Nephron progenitor cell (in vitro differentiated cells): Measurements from ENCODE around the gene SRP68.

Experiments used
- DNase-seq: peaks from one replicate; pipeline ENCODE4 v3.0.0; 2021
- H3K27ac Mint-ChIP-seq: 2 replicates; pipeline ENCODE4 v1.8.0; 2021; ENCODE audit warnings: mild to moderate bottlenecking, moderate library complexity, mixed read lengths
- H3K27me3 Mint-ChIP-seq: 2 replicates; pipeline ENCODE4 v1.8.0; 2021; ENCODE audit warnings: mild to moderate bottlenecking, low read depth, mixed read lengths; ENCODE audit not compliant: poor library complexity
- H3K36me3 Mint-ChIP-seq: 2 replicates; pipeline ENCODE4 v1.8.0; 2021; ENCODE audit warnings: low read depth, mixed read lengths
- H3K4me1 Mint-ChIP-seq: 2 replicates; pipeline ENCODE4 v1.8.0; 2021; ENCODE audit warnings: mixed read lengths
- H3K4me3 Mint-ChIP-seq: 2 replicates; pipeline ENCODE4 v1.8.0; 2021; ENCODE audit warnings: mild to moderate bottlenecking, moderate library complexity, mixed read lengths
- H3K9me3 Mint-ChIP-seq: 2 replicates; pipeline ENCODE4 v1.8.0; 2021; ENCODE audit warnings: mild to moderate bottlenecking, moderate library complexity, mixed read lengths
- CTCF ChIP-seq: fragments of 200-600 bp; sonication (generic); IDR thresholded peaks from 2 replicates; pipeline ENCODE4 v1.5.0; 2021; ENCODE audit warnings: antibody characterized with exemption

SRP68 gene

GRCh38 chr17:76072148-76072858 is at the start of gene SRP68:
Gene SRP68, minus strand, starts transcription at chr17:76072517. Its CDS starts 26 bp downstream, at chr17:76072491.
- H3K4me3 Mint-ChIP-seq, result peak within 1 kb of the TSS; percentile 95
- H3K4me1 Mint-ChIP-seq, result peaks cover 49% of the 10 kb centered on the region

DNA sequence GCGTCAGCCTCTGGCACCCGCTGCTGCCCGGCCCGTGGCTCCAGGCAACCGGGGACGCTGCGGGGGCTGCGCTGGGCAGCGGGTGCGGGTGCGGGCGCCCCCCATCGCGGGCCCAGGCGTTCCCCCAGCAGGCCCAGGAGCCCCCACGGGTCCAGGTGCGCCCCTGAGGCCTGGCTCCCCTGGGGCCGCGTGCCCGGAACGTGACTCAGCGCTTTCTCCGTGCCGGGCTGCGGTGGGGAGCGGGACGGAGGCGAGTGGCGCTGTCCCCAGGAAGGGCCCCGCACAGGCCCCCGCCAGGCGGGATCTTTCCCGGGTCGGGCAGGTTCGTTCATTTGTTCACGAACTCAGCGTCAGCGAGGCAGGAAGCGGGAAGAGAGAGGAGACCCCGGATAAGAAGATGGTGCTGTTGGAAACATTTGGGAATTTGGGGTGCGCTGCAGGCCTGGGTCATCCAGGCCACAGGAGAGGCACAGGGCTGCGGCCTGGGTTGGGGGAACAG is 49.7 kb upstream of the SRP68 start:
- Mint-ChIP-seq H3K27ac (no peak overlapping the region), H3K9me3 (no peaks in the 10 kb centered on the region), H3K4me1 (peaks cover 33% of the 10 kb centered on the region), H3K4me3 (no peak overlapping the region), H3K27me3 (peaks cover 29% of the 10 kb centered on the region), H3K36me3 (no peaks in the 10 kb centered on the region)
- DNase-seq, result no peak
- no peak for TF ChIP-seq CTCF

More at GRCh38 chr17:76072148-76072858, at the start of gene SRP68:
- Mint-ChIP-seq H3K36me3 (peaks cover 10% of the 10 kb centered on the region), H3K9me3 (no peaks in the 10 kb centered on the region), H3K27me3 (peaks cover 47% of the 10 kb centered on the region), H3K27ac (peak within 1 kb of the TSS; percentile 90)
- peak; percentile 94 for DNase-seq
- no peak for TF ChIP-seq CTCF

DNA sequence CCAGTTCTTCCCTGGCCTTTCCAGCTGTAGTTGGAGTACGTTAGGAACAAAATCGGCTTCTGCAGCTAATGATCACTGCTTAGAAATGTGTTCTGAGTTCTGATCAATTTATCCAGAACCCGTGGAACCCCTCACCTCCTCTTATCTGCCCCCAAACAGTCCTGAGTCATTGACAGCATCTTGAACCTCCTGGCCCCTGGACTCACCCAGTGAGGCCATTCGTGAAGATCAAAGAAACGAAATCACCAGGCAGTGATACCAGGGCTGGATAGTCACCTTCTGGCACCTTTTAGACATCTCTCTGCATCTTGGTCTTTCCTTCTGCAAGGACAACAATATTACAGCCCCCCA is 48.3 kb upstream of the SRP68 start:
- Mint-ChIP-seq H3K36me3 (no peaks in the 10 kb centered on the region), H3K27ac (no peak overlapping the region), H3K27me3 (peaks cover 19% of the 10 kb centered on the region), H3K4me1 (peaks cover 33% of the 10 kb centered on the region), H3K9me3 (no peaks in the 10 kb centered on the region), H3K4me3 (no peak overlapping the region)
- no peak for DNase-seq
- TF ChIP-seq CTCF, result no peak

- no peak for DNase-seq
- H3K4me3 Mint-ChIP-seq, result no peak overlapping the region
- no peaks in the 10 kb centered on the region for H3K36me3 Mint-ChIP-seq
Observed at GRCh38 chr17:76119409-76120371, 47.4 kb upstream of the SRP68 start.

GRCh38 chr17:76115138-76115754 is 42.9 kb upstream of the SRP68 start:
- no peak overlapping the region for H3K4me3 Mint-ChIP-seq
- H3K9me3 Mint-ChIP-seq, result peaks cover 7% of the 10 kb centered on the region
- H3K27ac Mint-ChIP-seq, result no peak overlapping the region
- TF ChIP-seq CTCF, result no peak
- no peaks in the 10 kb centered on the region for H3K36me3 Mint-ChIP-seq
- H3K4me1 Mint-ChIP-seq, result peaks cover 12% of the 10 kb centered on the region
- DNase-seq, result no peak
- H3K27me3 Mint-ChIP-seq, result peaks cover 11% of the 10 kb centered on the region

More at GRCh38 chr17:76119409-76120371, 47.4 kb upstream of the SRP68 start:
- Mint-ChIP-seq H3K27me3 (peaks cover 19% of the 10 kb centered on the region), H3K9me3 (no peaks in the 10 kb centered on the region), H3K27ac (no peak overlapping the region), H3K4me1 (peaks cover 33% of the 10 kb centered on the region)
- no peak for TF ChIP-seq CTCF
